Activated naive CD4-positive, alpha-beta T cell (primary cell): ENCODE data around the gene MTIF2.
"Not testable (repeated sequence)": the region's sequence is repeated elsewhere in the genome, so short reads cannot be mapped to it uniquely, and the experiment has no call there.

Source experiments
- DNase-seq, 4 experiments: peaks; one replicate each; lab custom pipeline; 2025; lab: John Stamatoyannopoulos, UW

Gene MTIF2

GRCh38 chr2:55200416-55200815 lies 68.6 kb downstream of the MTIF2 start:
- no peak for DNase-seq

GRCh38 chr2:55196526-55196925 lies 72.5 kb downstream of the MTIF2 start:
- no peak for DNase-seq

- not testable (repeated sequence) for DNase-seq
Observed at GRCh38 chr2:55191888-55192287, 77.1 kb downstream of the MTIF2 start.

GRCh38 chr2:55186837-55187236 lies 82.2 kb downstream of the MTIF2 start:
- not testable (repeated sequence) for DNase-seq
